ENCODE results near the gene OCRL.

The OCRL gene

DNA sequence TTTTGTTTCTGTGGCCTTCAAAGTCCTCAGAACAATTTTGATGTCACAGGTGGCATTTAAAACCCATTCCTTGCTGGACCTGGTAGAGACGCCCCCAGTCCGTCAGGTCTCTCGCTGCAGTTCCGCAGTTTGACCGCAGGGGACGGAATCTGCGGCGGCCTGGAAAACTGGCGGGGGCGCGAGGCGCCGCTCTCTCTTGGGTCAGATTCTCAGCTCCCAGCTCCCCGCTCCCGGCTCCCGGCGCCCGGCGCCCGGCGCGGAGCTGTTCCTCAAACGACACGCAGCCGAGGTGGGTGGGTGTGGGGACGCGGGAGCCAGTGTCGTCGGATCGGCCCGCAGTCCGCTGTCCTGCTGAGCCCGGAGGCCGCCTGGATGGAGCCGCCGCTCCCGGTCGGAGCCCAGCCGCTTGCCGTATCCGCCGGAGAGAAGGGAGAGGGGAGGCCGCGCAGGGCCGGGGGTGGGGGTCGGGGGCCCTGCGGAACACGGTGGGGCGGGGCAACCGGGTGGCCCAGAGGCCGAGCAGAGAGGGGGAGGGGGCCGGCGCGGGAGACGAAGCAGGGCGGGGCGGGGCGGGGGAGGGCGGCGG lies at the start of gene OCRL:
OCRL (plus strand) TSS at position 192 of the 586 bp plus-strand sequence; CDS start at position 373, 181 bp downstream.
- peak; percentile 49 for DNase-seq

DNA sequence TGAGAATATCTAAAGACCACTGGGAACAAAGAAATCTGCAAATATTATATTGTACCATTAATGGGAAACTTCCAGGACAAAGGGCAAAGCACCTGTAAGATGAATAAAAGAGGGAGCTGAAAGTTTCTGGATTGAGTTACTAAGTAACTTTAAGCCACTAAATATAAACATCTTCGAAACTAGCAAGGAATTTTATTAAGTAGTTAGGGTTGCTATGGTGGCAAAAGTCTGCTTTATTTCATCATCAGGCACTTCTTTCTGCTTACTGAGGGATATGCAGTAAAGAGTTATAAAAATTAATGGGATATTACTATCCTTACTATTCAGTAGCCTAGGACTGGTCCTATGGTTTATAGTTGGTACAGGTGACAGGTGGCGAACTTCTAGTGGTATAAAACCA lies 49.7 kb upstream of the OCRL start:
- DNase-seq = no peak

DNA sequence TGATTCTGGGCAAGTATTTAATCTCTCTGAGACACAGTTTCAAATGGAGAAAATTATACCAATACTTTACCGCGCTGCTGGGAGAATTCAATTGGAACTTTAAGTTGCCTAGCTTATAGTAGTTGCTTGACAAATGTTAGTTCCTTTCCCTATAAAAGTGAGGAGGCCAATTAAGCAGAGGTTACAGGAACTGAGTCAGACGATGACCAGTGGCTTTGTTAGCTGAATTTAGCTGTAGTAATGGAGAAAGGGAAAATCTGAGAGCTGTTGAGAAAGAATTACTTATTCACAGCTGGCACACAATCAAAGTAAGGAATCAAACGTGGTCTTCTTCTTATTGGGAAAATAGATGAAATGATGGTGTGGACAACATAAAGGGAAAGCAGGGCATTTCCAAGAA lies 46.4 kb upstream of the OCRL start:
- DNase-seq = no peak

DNA sequence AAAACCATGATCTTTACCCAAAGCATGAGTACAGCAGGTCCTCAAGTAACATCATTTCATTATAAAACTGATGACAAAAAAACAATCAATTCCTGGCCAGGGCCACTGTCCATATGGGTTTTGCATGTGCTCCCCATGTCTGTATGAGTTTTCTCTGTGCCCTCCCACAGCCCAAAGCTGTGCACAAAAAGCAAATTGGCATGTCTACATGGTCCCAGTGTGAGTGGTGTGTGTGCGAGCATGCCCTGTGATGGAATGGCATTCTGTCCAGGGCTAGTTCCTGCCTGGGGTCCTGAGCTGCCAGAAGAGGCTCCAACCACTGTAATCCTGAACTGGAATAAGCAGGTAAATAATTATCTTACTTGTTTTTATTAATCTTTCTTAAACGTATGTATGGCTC lies 45.2 kb upstream of the OCRL start:
- no peak for DNase-seq

DNA sequence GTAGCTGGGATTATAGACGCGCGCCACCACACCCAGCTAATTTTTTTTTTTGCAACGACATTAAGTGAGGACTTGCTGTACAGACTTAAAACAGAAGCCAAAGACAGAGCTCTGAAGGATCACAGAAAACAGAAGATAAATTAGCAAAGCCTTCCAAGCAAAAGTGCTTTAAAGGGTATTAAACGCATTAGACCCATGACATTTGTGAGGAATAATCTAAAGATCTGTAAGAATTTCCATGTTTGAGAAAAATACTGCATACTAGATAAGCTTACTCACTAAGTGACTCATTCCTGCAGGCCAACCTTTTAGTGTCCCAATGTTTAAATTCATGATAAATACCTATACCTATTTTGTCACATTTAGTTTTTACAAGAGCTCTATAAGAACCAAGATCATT lies 44.2 kb upstream of the OCRL start:
- no peak for DNase-seq

DNA sequence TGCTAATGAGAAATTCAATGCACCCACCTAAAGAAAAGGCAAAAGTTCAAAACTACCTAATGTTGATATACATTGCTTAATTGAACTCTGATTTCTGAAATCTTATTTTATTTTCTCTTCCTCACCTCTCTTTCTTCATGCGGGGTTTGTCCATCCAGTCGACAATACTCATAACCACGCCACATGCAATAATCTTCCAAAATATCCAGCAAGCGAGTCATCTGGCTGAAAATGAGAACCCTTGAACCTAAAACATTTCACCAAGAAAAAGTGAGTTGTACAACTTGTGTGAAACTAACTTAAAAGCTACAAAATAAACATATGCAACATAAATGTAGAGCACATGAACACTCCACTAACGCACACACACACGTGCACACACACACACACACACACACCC lies 43.4 kb upstream of the OCRL start:
- DNase-seq = no peak

DNA sequence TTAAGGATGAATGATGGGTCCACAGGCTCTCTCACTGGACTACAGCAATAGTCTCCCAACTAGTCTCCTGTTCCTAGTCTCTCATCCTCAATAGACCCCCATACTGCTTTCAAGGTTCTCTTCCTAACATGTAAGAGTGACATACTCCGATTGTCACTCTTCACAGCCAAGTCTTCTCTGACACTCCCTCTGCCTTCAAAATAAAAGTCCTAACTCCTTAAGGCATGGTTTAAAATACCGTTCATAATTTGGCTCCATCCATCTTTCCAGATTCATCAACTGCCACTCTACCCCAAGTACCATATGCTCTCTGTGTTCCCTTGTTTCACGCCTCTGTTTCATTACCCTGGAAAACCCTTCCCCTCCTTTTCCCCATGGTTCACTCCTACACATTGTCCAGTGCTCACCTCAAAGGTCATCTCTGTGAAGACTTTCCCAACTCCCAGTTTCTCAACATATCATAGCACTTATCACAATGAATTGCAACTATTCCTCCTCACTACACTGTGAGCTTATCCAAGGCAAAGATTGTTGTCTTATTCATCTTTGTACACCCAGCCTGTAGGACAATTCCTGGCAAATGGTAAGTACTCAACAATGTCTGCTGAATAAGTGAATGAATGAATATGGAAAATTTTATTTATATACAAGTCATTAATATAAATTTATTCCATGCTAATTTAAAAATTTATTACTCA lies 42.8 kb upstream of the OCRL start:
- DNase-seq = no peak

DNA sequence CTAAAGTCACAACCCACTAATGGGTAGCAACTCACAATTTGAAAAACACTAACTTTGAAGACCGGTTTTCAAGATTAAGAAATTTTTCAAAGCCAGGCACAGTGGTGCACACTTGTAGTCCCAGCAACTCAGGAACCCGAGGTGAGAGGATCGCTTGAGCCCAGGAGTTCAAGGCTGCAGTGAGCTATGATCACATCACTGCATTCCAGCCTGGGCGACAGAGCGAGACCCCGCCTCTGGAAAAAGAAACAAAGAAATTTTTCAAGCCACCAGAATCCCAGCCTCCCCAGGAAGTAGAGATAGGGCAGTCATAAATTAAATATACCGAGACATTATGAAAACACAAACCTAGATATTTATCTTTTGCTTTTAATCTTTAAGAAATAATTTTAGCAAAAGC lies 29.7 kb upstream of the OCRL start:
- no peak for DNase-seq

DNA sequence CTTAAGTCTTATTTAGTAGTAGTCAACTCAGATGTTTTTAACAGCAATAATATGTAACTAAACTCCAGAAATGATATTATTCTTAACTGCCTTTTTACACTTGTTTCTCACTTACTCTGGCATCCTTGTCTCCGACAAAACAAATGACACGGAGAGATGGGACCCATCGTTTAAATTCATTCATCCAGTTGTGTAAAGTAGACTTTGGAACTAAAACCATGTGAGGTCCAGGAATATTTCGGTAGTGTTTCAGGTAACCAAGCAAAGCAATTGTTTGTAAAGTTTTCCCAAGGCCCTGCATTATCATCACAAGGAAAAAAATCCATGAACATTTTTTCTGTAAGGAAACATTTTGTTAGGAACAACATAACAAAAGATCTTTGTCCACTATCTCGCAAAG lies 28.4 kb upstream of the OCRL start:
- no peak for DNase-seq

DNA sequence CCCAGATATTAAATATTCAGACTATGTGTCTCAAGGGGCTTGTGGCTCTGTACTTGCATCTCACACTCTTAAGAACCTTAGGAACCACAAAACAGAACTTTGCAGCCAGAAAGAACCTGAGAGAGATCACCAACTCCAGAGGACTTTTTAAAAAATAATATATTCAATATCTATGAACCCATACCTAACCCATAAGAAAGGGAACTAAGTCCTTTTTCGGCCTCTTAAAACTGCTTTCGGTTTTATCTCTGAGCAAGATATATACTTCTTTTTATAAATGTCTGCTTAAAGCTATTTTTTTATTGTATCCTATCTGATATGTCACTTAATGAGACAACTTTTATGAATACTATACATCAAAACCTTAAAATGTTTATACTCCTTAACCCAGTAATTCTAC lies 27.6 kb upstream of the OCRL start:
- no peak for DNase-seq

DNA sequence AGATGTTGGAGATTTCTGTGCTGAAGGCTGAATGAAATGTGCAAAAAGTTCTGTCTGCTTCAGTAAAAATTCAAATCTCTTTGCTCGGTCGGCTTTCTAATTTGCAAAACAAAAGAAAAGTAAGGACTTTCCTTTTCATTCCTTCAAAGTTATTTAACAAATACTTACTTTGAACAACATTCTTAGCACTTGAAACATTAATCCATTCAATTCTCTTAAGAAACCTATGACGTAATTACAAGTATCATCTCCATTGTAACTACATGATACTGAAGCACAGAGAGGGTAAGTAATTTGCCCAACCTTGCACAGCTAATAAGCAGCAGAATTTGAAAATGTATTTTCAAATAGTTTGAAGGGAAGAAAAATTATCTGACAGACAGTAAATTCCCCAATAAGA lies 23.7 kb upstream of the OCRL start:
- DNase-seq = no peak

DNA sequence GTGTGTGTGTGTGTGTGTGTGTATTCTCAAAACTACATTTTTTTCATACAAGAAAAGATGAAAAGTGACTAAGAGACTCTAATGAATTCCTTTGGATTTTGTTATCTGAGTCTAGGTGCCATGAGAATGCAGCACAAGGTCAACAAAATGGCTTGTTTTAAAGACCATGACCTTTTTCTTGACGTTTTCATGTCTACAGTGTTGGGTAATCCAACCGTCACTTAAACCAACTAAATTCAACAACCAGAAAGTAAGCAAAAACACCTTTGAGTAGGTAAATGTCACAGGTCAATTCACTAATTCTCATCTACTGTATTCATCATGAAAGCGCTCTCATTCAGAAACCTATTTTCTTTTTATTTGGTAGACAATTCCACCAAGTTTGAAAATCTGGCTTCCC lies 19.9 kb upstream of the OCRL start:
- DNase-seq = no peak

DNA sequence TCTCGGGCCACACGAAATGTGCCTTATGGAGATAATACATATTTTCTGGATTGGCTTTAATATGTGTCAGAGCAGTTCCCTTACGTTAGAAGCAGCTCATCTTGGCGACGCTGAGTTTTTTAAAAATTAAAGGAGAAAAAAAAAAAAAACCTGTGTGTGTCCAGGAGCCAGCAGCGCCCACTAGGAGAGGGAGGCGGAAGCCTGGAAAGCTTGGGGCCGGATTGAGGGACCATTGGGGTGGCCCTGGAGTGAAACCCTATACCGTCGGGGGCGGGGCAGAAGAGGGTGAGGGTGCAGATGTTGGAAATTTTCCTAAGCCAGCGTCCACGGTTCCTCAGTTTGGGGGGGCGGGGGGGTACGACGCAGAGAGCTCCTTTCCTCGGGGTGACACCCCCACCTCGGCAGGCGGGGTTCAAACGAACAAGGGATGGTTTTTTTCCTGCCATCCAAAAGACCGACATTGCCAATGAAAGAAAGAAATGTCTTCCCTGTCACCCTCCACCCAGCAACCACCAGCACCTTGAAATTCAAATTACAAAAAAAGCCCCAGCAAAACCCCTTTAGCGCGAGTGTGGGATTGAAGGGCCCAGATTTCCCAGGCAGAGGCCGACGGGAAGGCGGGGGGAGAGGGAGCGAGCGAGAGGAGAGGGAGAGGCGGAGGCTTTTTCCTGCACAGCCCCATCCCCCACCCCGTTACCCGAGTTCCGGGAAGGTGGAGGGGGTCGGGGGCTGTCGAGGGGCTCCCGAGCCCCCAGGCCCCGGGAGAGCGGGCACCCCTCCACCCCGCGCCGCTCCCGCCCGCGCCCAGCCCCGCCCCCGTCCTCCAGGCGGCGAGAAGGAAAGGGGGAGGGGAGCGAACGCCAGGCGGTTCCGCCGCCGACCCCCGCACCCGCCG lies 17.6 kb upstream of the OCRL start:
- no peak for DNase-seq

DNA sequence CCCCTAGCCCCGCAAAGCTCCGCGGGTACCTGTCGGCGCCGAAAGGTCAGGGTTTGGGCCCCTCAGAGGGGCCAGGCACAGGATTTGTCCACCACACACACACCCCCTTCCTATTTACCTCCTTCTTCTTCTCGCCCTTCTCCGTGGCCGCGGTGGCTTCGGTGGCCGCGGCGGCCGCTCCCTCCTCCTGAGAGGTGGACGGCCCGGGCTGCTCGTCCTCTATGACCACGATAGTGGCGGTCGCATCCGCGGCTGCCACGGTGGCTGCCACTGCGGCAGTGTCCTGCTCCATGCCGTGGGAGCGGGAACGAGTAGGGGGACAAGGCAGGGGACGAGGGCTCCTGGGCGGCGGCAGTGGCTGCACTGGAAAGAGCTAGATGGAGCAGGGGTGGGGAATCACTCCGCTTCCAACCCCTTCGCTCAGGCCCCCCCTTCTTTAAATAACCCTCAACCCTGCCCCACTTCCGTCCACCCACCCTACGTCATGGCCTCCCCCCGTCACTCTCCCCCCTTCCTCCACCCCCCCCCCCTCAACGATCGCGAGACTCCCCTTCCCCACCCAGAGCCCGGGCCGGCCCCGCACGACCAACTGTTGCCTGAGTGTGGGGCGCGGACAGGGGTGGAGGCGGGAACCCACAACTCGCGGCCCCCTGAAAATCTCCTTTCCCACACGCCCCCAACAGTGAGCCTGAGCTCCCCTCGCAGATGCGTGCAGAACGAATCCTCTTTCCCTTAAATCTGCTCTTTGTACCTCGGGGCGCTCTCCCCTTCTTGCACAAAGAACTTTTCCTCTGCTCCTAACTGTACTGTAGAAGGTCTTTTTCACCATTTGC lies 16.8 kb upstream of the OCRL start, which contains the start of gene SMARCA1:
SMARCA1 (minus strand) TSS at position 412 of the 833 bp plus-strand sequence; CDS start at position 292, 120 bp downstream.
- no peak for DNase-seq

DNA sequence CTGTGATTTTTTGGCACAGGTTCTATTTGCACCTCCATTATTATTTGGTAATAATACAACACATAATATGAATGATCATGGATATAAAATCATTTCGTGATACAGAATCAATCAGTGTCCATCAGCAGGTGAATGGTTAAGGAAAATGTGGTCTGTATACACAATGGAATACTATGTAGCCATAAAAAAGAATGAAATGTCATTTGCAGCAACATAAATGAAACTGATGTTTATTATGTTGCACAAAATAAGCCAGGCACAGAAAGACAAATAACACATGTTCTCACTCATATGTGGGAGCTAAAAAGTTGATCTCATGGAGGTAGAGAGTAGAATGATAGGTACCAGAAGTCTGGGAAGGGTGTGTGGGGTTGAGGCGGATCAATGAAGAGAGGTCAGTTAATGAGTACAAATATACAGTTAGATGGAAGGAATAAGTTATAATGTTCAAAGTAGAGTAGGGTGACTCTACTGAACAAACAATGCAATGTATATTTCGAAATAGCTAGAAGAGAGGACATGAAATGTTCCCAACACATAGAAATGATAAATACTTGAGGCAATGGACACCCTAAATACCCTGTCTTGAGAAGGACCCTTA lies 15.7 kb upstream of the OCRL start:
- DNase-seq = no peak

DNA sequence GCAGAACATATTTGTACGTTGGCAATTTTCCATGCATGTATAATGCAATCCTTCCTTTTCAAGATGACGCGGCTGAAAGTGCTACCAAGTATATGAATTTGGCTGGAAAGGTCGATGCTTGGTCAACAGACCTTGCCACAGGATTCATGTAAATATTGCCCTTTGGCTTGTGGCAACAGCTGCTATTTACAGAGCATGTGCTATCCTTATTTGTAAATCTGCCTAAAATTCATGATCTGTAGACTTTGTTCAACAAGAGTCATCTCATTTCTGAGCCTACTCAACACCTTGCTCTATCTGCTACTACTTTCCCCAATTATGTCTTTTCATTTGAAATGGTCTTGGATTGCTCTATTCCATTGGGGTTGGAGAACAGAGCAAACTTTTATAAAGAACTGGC lies 14.9 kb upstream of the OCRL start:
- no peak for DNase-seq

DNA sequence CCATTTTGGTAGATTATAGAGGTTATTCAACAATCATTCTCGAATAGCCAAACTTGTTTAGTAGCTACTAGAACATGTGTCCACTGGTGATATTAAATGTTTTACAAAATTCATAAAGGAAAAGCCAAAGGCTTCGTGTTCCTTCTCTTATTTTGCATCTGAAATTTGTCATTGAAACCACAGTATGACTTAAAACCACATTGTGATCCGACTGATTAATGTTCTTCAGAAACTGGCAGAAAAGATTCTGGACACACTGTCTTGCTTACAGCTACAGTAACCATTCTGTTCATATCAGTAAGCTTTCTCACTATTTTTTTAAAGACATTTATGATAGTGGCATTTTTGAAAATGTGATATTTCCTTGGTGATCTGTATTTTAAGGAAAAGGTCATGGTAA lies 14.2 kb upstream of the OCRL start:
- no peak for DNase-seq

DNA sequence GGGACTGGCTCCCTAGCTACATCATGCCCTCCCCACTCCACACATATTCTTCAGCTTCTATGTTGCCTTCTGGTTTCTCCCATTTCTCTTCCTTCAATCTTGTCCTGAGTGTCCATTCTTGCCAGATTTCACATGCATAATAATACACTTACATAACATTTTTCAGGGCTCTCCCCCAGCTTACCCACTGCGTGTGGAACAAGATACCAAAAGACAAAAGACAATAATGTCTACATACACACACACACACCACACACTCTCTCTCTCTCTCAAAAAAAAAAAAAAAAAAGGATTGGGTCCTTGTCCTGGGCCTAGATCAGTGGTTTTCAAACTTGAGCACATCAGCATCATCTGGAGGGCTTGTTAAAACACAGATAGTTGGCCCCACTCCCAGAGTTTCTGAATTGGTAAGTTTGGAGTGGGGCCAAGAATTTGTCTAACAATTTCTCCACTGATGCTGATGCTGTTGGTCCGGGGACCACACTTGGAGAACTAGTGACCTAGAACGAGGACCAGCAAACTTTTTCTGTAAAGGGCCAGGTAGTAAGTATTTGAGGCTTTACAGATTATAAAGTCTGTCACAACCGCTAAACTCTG lies 10.3 kb upstream of the OCRL start:
- DNase-seq = no peak

DNA sequence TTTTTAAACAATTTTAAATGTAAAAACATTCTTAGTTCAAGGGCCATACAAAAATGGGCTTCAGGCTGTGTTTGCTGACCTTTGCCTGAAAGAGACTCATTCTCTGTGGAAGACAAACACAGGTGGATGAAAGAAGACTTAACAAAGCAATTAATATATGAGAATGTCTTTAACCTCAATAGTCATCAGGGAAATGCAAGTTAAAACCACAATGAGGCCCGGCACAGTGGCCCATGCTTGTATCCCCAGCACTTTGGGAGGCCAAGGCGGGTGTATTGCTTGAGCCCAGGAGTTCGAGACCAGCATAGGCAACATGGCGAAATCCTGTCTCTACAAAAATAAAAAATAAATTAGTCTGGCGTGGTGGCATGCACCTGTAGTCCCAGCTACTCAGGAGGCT lies 9.6 kb upstream of the OCRL start:
- DNase-seq = no peak

DNA sequence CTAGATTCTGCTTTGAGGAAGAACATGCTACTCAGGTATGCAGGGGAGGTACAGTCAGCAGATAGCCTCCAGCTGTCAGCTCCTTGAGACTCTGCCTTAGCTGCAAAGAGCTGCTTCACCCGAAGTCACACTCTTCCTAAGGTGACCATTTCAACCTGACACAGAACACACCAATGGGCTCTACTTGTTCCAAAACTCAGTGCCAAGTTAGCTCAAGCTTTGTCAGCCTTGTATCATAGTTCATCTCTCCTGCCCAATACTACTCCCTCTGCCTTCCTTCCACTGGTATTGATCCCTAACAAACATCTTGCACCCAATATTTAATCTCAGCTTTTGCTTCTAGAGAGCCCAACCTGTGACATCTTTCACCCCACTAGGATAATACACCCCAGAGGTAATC lies 8.9 kb upstream of the OCRL start:
- DNase-seq = no peak

DNA sequence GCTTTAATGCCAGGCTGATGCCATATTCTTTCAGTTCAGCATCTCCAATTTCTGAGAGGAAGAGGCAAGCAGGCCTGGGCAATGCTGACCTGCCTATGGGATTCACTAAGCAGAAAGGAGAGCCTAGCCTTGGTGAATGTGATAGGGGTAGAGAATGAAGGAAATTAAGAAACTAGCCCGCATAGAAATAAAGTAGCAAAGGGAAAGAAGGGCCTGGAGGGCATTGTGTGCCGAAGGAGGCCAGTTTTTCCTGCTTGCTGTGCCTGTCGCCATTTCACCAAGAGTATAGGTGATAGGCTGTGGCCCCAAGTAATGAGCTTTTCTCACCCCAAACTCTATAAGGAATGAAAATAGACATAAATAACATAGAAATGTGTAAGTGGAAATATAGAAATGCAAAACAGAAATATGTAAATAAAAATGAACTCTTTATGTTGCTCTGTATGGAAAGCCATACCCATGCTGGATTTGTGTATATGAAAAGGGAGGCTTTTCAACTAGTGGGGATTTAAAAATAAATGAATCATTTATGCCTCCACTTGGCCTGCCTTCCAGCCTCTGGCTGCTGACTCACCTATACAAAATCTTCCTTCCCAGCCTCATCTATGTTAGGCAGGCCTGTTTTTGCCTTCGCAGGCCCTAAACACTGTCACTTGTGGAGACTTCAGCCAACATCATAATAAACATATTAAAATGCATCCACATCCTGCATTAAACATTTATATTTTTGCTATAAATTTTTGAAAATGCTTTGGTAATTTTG lies 5.1 kb upstream of the OCRL start:
- no peak for DNase-seq
